Measurements from ENCODE around the gene KRTAP6-1.

Gene KRTAP6-1

DNA sequence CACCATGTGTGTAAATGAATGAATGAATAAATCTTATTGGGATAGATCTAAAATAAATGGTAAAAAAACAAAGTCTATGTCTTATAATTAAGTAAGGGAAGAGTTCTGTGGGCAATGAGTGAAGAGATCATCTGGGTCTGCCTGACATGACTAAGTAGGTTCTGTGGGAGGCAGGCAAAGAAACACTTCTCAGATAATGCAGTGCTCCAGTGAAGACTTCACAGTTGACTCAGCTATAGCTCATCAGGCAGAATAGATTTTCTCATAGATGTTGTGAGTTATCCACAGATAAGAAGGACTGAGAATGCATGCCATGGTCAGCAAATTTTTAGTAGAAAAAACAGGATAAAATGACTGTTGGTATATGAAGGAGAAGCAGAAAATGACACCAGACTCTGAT is 36.0 kb downstream of the KRTAP6-1 start:
- DNase-seq (ENCODE audit: low spot score) = no peak

DNA sequence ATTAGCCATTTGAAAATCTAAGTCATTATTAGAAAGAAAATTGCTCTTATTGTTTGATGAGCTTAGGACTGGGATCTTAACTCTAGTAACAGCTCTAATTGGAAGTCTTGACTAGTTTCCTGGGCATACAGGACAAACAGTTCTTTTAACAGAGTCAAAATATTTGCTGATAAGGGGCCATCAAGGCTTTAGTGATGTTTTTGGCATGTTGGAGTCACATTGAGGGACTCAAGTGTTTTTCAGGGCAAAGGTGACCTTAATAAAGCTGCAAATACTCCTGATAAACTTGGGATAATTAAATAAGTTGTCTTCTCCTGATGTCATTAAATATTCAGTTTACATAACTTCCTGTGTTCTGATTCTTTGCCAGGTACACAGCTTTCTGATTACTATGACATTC is 46.1 kb downstream of the KRTAP6-1 start:
- no peak for DNase-seq (ENCODE audit: low spot score)

GRCh38 chr21:30563630-30564029 is 50.1 kb downstream of the KRTAP6-1 start:
- DNase-seq (ENCODE audit: low spot score) = no peak
